H1 (cell line): ENCODE data around the gene SERPINB13. TPM values are rescaled to one million over a fixed set of nuclear protein-coding genes. Genes with fewer than 3 reads are reported as not detected.

Experiments used
- CTCF ChIA-PET: fragments of 300-600 bp; sonication (Branson Sonifier 250); formaldehyde crosslinking; loops from one replicate; lab custom pipeline; 2021; ENCODE audit not compliant: partially characterized antibody; lab: Charles Lee
- POLR2A ChIA-PET: fragments of 300-600 bp; sonication (Branson Sonifier 250); formaldehyde crosslinking; loops from one replicate; lab custom pipeline; 2021; ENCODE audit warnings: inconsistent platforms; ENCODE audit not compliant: partially characterized antibody; lab: Charles Lee
- DNase-seq, 2 experiments: peaks; one replicate each; pipeline versions ENCODE4 v3.0.0 to v3.0.0-alpha.2; 2010 to 2022; ENCODE audit warnings: low spot score in 2 of 2, low read depth in 1 of 2, mixed read lengths in 1 of 2
- FAIRE-seq: peaks from 2 replicates; lab custom pipeline; 2011; peaks lifted over from hg19 to GRCh38; lab: Jason Lieb, UNC
- H2AFZ ChIP-seq: 2 replicates; pipeline ENCODE4 v1.8.1; 2012; ENCODE audit warnings: low read length, inconsistent platforms
- H2AK5ac ChIP-seq: 2 replicates; pipeline ENCODE4 v1.6.1; 2013; ENCODE audit warnings: low read depth, low read length
- H2BK120ac ChIP-seq: replicated peaks from 2 replicates; pipeline ENCODE3; 2013; ENCODE audit warnings: low read depth, low read length, inconsistent platforms
- H2BK12ac ChIP-seq: 2 replicates; pipeline ENCODE4 v1.6.1; 2013; ENCODE audit warnings: low read depth, low read length
- H2BK15ac ChIP-seq: 2 replicates; pipeline ENCODE4 v1.6.1; 2013; ENCODE audit warnings: low read length
- H2BK20ac ChIP-seq: 2 replicates; pipeline ENCODE4 v1.6.1; 2013; ENCODE audit warnings: low read length
- H2BK5ac ChIP-seq: 2 replicates; pipeline ENCODE4 v1.6.1; 2013; ENCODE audit warnings: low read depth, low read length
- H3K14ac ChIP-seq: 2 replicates; pipeline ENCODE4 v1.6.1; 2013; ENCODE audit warnings: inconsistent platforms; ENCODE audit not compliant: insufficient read length
- H3K18ac ChIP-seq: 2 replicates; pipeline ENCODE4 v1.6.1; 2013; ENCODE audit warnings: low read length; ENCODE audit errors: extremely low read depth
- H3K23ac ChIP-seq: 2 replicates; pipeline ENCODE4 v1.6.1; 2013; ENCODE audit warnings: inconsistent platforms; ENCODE audit not compliant: insufficient read length
- H3K23me2 ChIP-seq: 2 replicates; pipeline ENCODE4 v1.6.1; 2013; ENCODE audit warnings: low read depth, low read length
- H3K27ac ChIP-seq: 2 replicates; pipeline ENCODE4 v1.6.1; 2011; ENCODE audit warnings: low read depth, low read length, inconsistent platforms
- H3K27me3 ChIP-seq, 4 experiments: replicated peaks in 1 of 4; 1 replicate in 1 of 4; 2 replicates in 3 of 4; pipeline versions ENCODE4 v1.6.1 to v1.8.1; 2011 to 2013; ENCODE audit warnings: low read length in 3 of 4, mild to moderate bottlenecking in 3 of 4, inconsistent platforms in 2 of 4, mixed read lengths in 2 of 4, moderate library complexity in 1 of 4; ENCODE audit not compliant: control insufficient read depth in 3 of 4, insufficient read depth in 3 of 4; ENCODE audit errors: extremely low read depth in 1 of 4
- H3K36me3 ChIP-seq, 4 experiments: 2 replicates each; pipeline versions ENCODE4 v1.6.1 to v1.8.1; 2011 to 2013; ENCODE audit warnings: mild to moderate bottlenecking in 4 of 4, low read length in 3 of 4, moderate library complexity in 2 of 4, control low read depth in 1 of 4, inconsistent platforms in 1 of 4; ENCODE audit not compliant: insufficient read depth in 4 of 4, control insufficient read depth in 2 of 4
- H3K4ac ChIP-seq: replicated peaks from 2 replicates; pipeline ENCODE3; 2013; ENCODE audit warnings: low read length, low read depth, mixed read lengths, inconsistent platforms; ENCODE audit not compliant: insufficient read length
- H3K4me1 ChIP-seq, 4 experiments: replicated peaks in 1 of 4; 1 replicate in 1 of 4; 2 replicates in 3 of 4; pipeline versions ENCODE4 v1.6.1 to v1.8.1; 2011 to 2013; ENCODE audit warnings: low read length in 3 of 4, inconsistent platforms in 2 of 4, mixed read lengths in 1 of 4; ENCODE audit not compliant: insufficient read depth in 4 of 4, control insufficient read depth in 3 of 4
- H3K4me2 ChIP-seq, 2 experiments: 2 replicates each; pipeline versions ENCODE4 v1.6.1 to v1.8.1; 2011 to 2013; ENCODE audit warnings: low read depth in 2 of 2, low read length in 2 of 2, control low read depth in 1 of 2, inconsistent platforms in 1 of 2, mild to moderate bottlenecking in 1 of 2; ENCODE audit not compliant: insufficient read depth in 1 of 2
- H3K4me3 ChIP-seq, 4 experiments: fragments of 200-600, 300-600 bp in 1 of 4; sonication (generic), shearing (Covaris generic), sonication (Bioruptor Twin) in 1 of 4; 2 replicates each; pipeline versions ENCODE4 v1.5.1 to v1.8.1; 2011 to 2016; ENCODE audit warnings: low read length in 4 of 4, low read depth in 3 of 4, control low read depth in 2 of 4, inconsistent platforms in 2 of 4, mild to moderate bottlenecking in 2 of 4, mixed read lengths in 1 of 4, moderate library complexity in 1 of 4; ENCODE audit not compliant: insufficient read depth in 2 of 4; ENCODE audit errors: extremely low read depth in 1 of 4
- H3K56ac ChIP-seq: replicated peaks from 2 replicates; pipeline ENCODE3; 2013; ENCODE audit warnings: low read depth, mild to moderate bottlenecking, mixed read lengths, low read length, inconsistent platforms; ENCODE audit not compliant: insufficient read length
- H3K79me1 ChIP-seq: 2 replicates; pipeline ENCODE4 v1.6.1; 2013; ENCODE audit warnings: low read depth, low read length, control low read depth
- H3K79me2 ChIP-seq, 2 experiments: 2 replicates each; pipeline versions ENCODE4 v1.6.1 to v1.8.1; 2012 to 2013; ENCODE audit warnings: low read length in 2 of 2, mild to moderate bottlenecking in 2 of 2, inconsistent platforms in 1 of 2; ENCODE audit not compliant: insufficient read depth in 2 of 2, control insufficient read depth in 1 of 2
- H3K9ac ChIP-seq, 4 experiments: replicated peaks in 1 of 4; 1 replicate in 1 of 4; 2 replicates in 3 of 4; pipeline versions ENCODE4 v1.6.1 to v1.8.1; 2011 to 2013; ENCODE audit warnings: low read depth in 3 of 4, low read length in 3 of 4, control low read depth in 2 of 4, mild to moderate bottlenecking in 2 of 4, moderate library complexity in 2 of 4, inconsistent platforms in 1 of 4; ENCODE audit errors: extremely low read depth in 1 of 4
- H3K9me3 ChIP-seq, 2 experiments: 2 replicates each; pipeline versions ENCODE4 v1.6.1 to v1.8.1; 2012 to 2013; ENCODE audit warnings: mild to moderate bottlenecking in 2 of 2, moderate library complexity in 2 of 2, control low read depth in 1 of 2, inconsistent platforms in 1 of 2, low read depth in 1 of 2, low read length in 1 of 2, mixed read lengths in 1 of 2; ENCODE audit not compliant: insufficient read depth in 2 of 2
- H4K20me1 ChIP-seq, 2 experiments: replicated peaks in 1 of 2; 2 replicates each; pipeline versions ENCODE3 to v1.8.1; 2011 to 2013; ENCODE audit warnings: inconsistent platforms in 2 of 2, low read length in 2 of 2, mild to moderate bottlenecking in 1 of 2; ENCODE audit not compliant: insufficient read depth in 2 of 2, control insufficient read depth in 1 of 2
- H4K5ac ChIP-seq: 2 replicates; pipeline ENCODE4 v1.6.1; 2013; ENCODE audit warnings: low read length, low read depth, mixed read lengths, inconsistent platforms; ENCODE audit not compliant: insufficient read length
- H4K8ac ChIP-seq: 2 replicates; pipeline ENCODE4 v1.8.0; 2013; ENCODE audit warnings: mild to moderate bottlenecking, moderate library complexity, low read length, inconsistent platforms; ENCODE audit not compliant: insufficient read depth; ENCODE audit errors: extremely low read depth
- H4K91ac ChIP-seq: replicated peaks from 2 replicates; pipeline ENCODE3; 2013; ENCODE audit warnings: low read length, mixed read lengths, inconsistent platforms; ENCODE audit not compliant: insufficient read length
- BCL11A ChIP-seq, 2 experiments: IDR thresholded peaks; one replicate each; pipeline ENCODE4 v1.6.1; 2011; ENCODE audit warnings: low read depth in 2 of 2, low read length in 2 of 2, mild to moderate bottlenecking in 2 of 2
- CEBPB ChIP-seq: IDR thresholded peaks from 2 replicates; pipeline ENCODE4 v1.6.1; 2012; ENCODE audit warnings: low read depth, low read length
- CTBP2 ChIP-seq: IDR thresholded peaks from 2 replicates; pipeline ENCODE4 v1.7.0; 2011; ENCODE audit warnings: borderline replicate concordance, mild to moderate bottlenecking, moderate library complexity, mixed read lengths, low read length; ENCODE audit not compliant: insufficient read depth, insufficient read length
- E2F6 ChIP-seq: IDR thresholded peaks from 2 replicates; pipeline ENCODE4 v1.6.1; 2012; ENCODE audit warnings: inconsistent platforms
- EP300 ChIP-seq, 2 experiments: IDR thresholded peaks; 1 replicate in 1 of 2; 2 replicates in 1 of 2; pipeline ENCODE4 v1.6.1; 2011 to 2012; ENCODE audit warnings: low read depth in 2 of 2, low read length in 2 of 2, mild to moderate bottlenecking in 2 of 2, borderline replicate concordance in 1 of 2, inconsistent platforms in 1 of 2, moderate library complexity in 1 of 2
- HDAC6 ChIP-seq: IDR thresholded peaks from one replicate; pipeline ENCODE4 v1.7.1; 2012; ENCODE audit warnings: low read depth, mild to moderate bottlenecking, inconsistent platforms, low read length, moderate library complexity
- KDM5A ChIP-seq: fragments of 200-600 bp; IDR thresholded peaks from 2 replicates; pipeline ENCODE4 v1.7.1; 2012; ENCODE audit warnings: mild to moderate bottlenecking, low read length, inconsistent platforms, mixed read lengths
- PHF8 ChIP-seq: fragments of 200-600 bp; sonication (generic); conservative IDR thresholded peaks from 2 replicates; pipeline ENCODE4 v1.7.1; 2012; ENCODE audit warnings: low read depth, mild to moderate bottlenecking, inconsistent platforms, low read length, moderate library complexity
- RBBP5 ChIP-seq: IDR thresholded peaks from 2 replicates; pipeline ENCODE4 v1.7.1; 2012; ENCODE audit warnings: low read depth, mild to moderate bottlenecking, inconsistent platforms, low read length, moderate library complexity, borderline replicate concordance
- RNF2 ChIP-seq: fragments of 200-900, 300-1000 bp; sonication (generic); IDR thresholded peaks from 2 replicates; pipeline ENCODE4 v1.7.1; 2016; ENCODE audit warnings: borderline replicate concordance, low read depth, mild to moderate bottlenecking, antibody characterized with exemption, low read length; ENCODE audit not compliant: poor library complexity, severe bottlenecking; ENCODE audit errors: missing control alignments
- TBP ChIP-seq: IDR thresholded peaks from 2 replicates; pipeline ENCODE4 v1.6.1; 2011; ENCODE audit warnings: low read depth, low read length, improper control_type of control experiment
- TEAD4 ChIP-seq: IDR thresholded peaks from 2 replicates; pipeline ENCODE4 v1.6.1; 2012; ENCODE audit warnings: low read depth, low read length, inconsistent platforms, mixed read lengths
- YY1 ChIP-seq: IDR thresholded peaks from 2 replicates; pipeline ENCODE4 v1.6.1; 2011; ENCODE audit warnings: low read depth, mild to moderate bottlenecking, low read length
- WGBS, 2 experiments: shearing (Covaris generic) in 1 of 2; methylation state at CpG; one replicate each; pipeline versions ENCODE4 v1.1.6 to v1.1.7; 2013 to 2015; ENCODE audit warnings: low lambda C conversion rate in 2 of 2, mixed read lengths in 2 of 2, inconsistent platforms in 1 of 2, low coverage in 1 of 2, missing lambda C conversion rate in 1 of 2; ENCODE audit not compliant: insufficient replicate concordance in 2 of 2, insufficient coverage in 1 of 2, insufficient read length in 1 of 2; ENCODE audit errors: extremely low coverage in 1 of 2, missing lambda C conversion rate in 1 of 2; 5-methylcytosine and 5-hydroxymethylcytosine counted together
- polyA plus RNA-seq, 7 experiments: library from polyadenylated mRNA; depleted of rRNA in 3 of 7; stranded (reverse) in 5 of 7; unstranded in 2 of 7; fragments of >200 nt in 5 of 7; fragments of 200-250 nt in 2 of 7; gene quantifications; 1 replicate in 5 of 7; 2 replicates in 1 of 7; 4 replicates in 1 of 7; pipeline versions ENCODE4 v1.2.1 to v1.2.3, GENCODE V29; 2011 to 2013; ENCODE audit warnings: missing spikeins in 2 of 7, mixed read lengths in 2 of 7
- total RNA-seq: library from RNA; stranded (reverse); fragmentation: NEBNext Ultra II Directional; extraction: Animal tissue kit (Norgen Biotek cat#: 25700); gene quantifications from 2 replicates; pipeline ENCODE4 v1.2.1, GENCODE V29; 2021

Gene SERPINB13
- total and polyA plus RNA-seq, 2 of the 8 experiments (the other 6 are each of a cell fraction or from before 2014, with no cell fraction given), result not detected

DNA sequence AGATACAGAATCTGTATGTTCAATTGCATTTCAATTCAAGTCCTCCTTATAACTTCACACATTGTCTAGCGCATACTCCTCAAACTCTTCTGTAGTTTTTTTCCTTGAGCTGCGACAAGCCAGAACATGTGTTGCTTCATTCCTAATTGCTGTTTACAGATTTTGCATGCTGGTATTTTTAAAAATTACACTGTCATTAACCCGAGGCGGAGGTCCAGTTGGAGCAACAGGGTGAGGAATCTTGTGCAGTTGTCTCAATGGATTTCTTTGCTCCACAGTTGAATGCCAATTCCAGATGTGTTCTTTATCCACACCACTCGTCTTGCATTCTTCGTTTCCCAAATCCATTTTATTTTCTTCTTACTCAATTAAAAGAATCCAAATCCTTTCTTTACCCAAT, 16.4 kb upstream of the SERPINB13 start:
- H3K4me1 ChIP-seq, result no peaks in the 10 kb centered on the region; a peak in 1 of 7 replicates
- no peak overlapping the region for H3K27ac ChIP-seq
- H2BK15ac ChIP-seq, result no peak overlapping the region
- H3K9ac ChIP-seq, result no peak overlapping the region
- H3K23me2 ChIP-seq, result no peaks in the 10 kb centered on the region
- H3K79me2 ChIP-seq, result no peaks in the 10 kb centered on the region
- H3K18ac ChIP-seq, result no peak overlapping the region
- no peak overlapping the region for H2BK5ac ChIP-seq
- no peak overlapping the region for H2BK20ac ChIP-seq
- no peak overlapping the region for H2AK5ac ChIP-seq
- no peak overlapping the region for H4K8ac ChIP-seq
- H3K27me3 ChIP-seq, result no peaks in the 10 kb centered on the region
- no peaks in the 10 kb centered on the region for H3K79me1 ChIP-seq
- no peaks in the 10 kb centered on the region for H4K20me1 ChIP-seq
- no peak overlapping the region for H3K14ac ChIP-seq
- H3K36me3 ChIP-seq, result no peaks in the 10 kb centered on the region
- no peak overlapping the region for H2BK12ac ChIP-seq
- H3K4ac ChIP-seq, result no peak overlapping the region
- H3K9me3 ChIP-seq, result no peaks in the 10 kb centered on the region
- CTCF ChIA-PET, result interaction anchor here (0.5 to 1.3 kb wide), 4 partner anchors 18 to 605 kb away, joined by 3 to 5 read pairs (median 3); no protein-coding TSS in a partner anchor
- FAIRE-seq, result no peak
- no peak overlapping the region for H2BK120ac ChIP-seq
- no peak overlapping the region for H4K91ac ChIP-seq
- H4K5ac ChIP-seq, result no peak overlapping the region
- no peak overlapping the region for H3K4me3 ChIP-seq
- H3K4me2 ChIP-seq, result no peak overlapping the region
- POLR2A ChIA-PET, result no interaction called here
- no peak overlapping the region for H2AFZ ChIP-seq
- WGBS, 2 experiments, result 90 to 100% methylated on average over 1 to 6 of the region's 6 CpGs
- no peak overlapping the region for H3K56ac ChIP-seq
- no peak for DNase-seq
- H3K23ac ChIP-seq, result no peak overlapping the region
- TF ChIP-seq BCL11A (IDR thresholded peaks at IDR 0.05; ENCODE audit: low read depth in 2 of 2, low read length in 2 of 2) (no peak), KDM5A (no peak), E2F6 (no peak), YY1 (no peak), RBBP5 (no peak), CTBP2 (no peak), HDAC6 (no peak), CEBPB (no peak), RNF2 (no peak), PHF8 (no peak), EP300 (IDR thresholded peaks at IDR 0.05; ENCODE audit: borderline replicate concordance in 1 of 2, low read depth in 2 of 2, low read length in 2 of 2) (no peak), TEAD4 (no peak), TBP (no peak)
